ENCODE data around the gene MYH9.

MYH9 gene

DNA sequence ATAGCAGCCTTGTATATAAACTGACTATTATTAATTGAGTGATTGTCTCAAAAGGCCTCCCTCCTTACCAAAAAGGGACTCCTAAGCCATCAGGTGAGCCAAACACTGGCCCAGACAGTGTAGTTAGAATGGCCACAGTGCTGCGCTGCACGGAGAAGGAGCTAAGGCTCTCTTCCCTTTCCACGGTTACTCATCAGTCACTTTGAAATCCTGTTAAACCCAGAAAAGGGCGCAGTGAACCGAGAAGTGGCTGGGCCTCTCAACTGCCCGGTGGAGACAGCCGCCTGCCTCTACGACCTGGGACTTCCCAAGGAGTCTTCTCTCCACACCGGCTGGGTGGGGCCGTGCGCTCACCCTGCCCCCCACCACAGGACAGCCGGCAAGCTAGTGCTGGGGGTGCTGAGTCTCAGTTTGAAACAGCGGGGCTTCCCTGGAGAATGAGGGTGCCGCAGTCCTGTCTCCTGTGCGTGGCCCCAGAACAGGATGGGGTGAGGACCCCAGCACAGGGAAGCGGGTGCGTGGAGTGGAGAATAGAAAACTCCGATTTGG, 1.3 kb downstream of the MYH9 start:
- Histone ChIP-seq H3K9me3 (ENCODE audit: control insufficient read depth in 5 of 5, low read length in 5 of 5) (no peaks in the 10 kb centered on the region), H3K4me1 (ENCODE audit: control insufficient read depth in 5 of 5, insufficient read depth in 5 of 5, low read length in 5 of 5) (peaks cover 6 to 52% (median 40%) of the 10 kb centered on the region in 5 donors), H3K4me3 (ENCODE audit: low read depth in 1 of 5, low read length in 5 of 5) (peak overlapping the region; percentile 77 to 95 (median 89))

DNA sequence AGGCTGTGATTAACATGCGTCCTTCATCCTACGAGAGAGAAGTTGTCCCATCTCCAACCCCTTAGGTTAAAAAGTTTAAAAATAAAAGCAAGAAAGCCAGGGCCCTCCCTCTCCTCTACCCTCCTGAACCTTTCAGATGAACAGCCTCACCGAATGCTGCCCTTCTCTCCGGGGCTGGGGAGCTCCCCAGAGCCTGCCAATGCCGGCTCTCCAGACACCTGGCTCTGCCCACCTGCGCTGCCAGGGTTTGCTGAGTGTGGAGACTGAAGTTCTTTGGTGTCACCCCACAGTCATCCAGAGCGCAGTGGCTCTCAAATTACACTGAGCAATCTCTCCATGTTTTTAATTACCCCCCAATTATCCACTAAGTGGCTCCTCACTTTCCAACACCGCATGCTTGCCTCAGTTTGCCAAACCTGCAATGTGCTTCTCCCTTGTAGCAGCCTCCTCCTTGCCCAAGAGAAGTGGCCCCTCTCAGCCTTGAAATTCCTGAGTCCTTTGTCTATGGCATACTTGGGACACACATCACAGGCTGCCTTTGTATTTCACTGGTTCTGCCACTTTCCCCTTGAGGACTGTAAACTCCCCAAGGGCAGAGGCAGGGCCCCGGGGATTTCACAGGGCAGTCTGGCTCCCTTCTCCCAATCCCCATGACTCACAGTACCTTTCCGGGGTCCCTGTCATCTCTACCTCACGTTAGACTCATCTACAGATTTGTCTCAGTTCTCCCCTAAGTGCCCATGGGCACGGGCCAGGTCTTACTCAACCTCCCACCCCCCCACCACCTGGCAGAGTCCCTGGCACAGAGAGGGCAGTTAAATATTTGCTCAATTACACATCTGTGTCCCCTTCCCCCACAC, 2.0 kb downstream of the MYH9 start:
- Histone ChIP-seq H3K27me3 (ENCODE audit: control insufficient read depth in 5 of 5, insufficient read depth in 4 of 5, low read length in 5 of 5) (no peaks in the 10 kb centered on the region), H3K27ac (ENCODE audit: low read depth, low read length) (peak overlapping the region; percentile 97), H3K9me3 (ENCODE audit: control insufficient read depth in 5 of 5, low read length in 5 of 5) (no peaks in the 10 kb centered on the region), H3K4me3 (ENCODE audit: low read depth in 1 of 5, low read length in 5 of 5) (peak overlapping the region; percentile 77 to 95 (median 89)), H3K9ac (ENCODE audit: low read length in 5 of 5) (peak overlapping the region; percentile 86 to 94 (median 91)), H3K36me3 (ENCODE audit: control insufficient read depth in 5 of 5, insufficient read depth in 5 of 5, low read length in 5 of 5) (peaks cover 0 to 13% (median 9%) of the 10 kb centered on the region in 5 donors), H3K4me1 (ENCODE audit: control insufficient read depth in 5 of 5, insufficient read depth in 5 of 5, low read length in 5 of 5) (peaks cover 6 to 58% (median 40%) of the 10 kb centered on the region in 5 donors)

More for the DNA sequence above, 1.3 kb downstream of the MYH9 start:
- Histone ChIP-seq H3K27ac (ENCODE audit: low read depth, low read length) (peak overlapping the region; percentile 97), H3K27me3 (ENCODE audit: control insufficient read depth in 5 of 5, insufficient read depth in 4 of 5, low read length in 5 of 5) (no peaks in the 10 kb centered on the region), H3K9ac (ENCODE audit: low read length in 5 of 5) (peak overlapping the region; percentile 86 to 94 (median 91)), H3K36me3 (ENCODE audit: control insufficient read depth in 5 of 5, insufficient read depth in 5 of 5, low read length in 5 of 5) (peaks cover 0 to 12% (median 8%) of the 10 kb centered on the region in 5 donors)

DNA sequence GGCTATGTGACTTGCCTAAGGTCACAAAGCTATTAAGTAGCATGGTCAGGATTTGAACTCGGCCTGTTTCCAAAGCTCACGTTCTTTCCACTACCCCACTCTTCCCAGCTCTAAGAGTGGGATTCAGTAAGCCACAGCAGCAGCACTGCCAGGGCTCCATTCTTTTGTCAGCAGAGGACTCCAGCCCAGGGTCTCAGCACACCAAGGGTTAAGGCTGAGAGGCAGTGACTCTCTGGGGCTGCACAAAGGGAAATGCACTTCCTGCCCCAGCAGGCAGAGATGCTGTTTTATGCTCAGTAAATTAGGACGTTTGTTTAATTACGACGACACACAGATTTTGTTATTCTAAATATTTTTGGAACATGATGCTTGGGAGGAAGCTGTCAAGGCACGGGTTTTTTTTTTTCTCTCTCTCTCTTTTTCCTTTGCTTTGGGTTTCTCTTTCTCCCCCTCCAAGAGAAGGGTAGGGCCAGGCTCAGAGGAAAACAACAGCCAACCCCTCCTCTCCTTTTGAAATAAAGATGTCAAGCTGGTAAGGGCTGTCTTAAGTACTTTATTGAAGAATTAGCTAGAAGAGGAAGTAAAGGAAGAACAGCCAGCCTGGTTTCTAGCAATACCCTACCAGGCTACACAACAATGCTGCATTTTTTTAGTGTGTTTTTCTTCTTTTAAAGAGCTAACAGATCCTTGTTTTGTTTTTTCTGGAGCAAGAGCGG, 2.8 kb downstream of the MYH9 start:
- no peaks in the 10 kb centered on the region for H3K9me3 ChIP-seq (ENCODE audit: control insufficient read depth in 5 of 5, low read length in 5 of 5)
- H3K4me1 ChIP-seq (ENCODE audit: control insufficient read depth in 5 of 5, insufficient read depth in 5 of 5, low read length in 5 of 5): peaks cover 6 to 64% (median 42%) of the 10 kb centered on the region in 5 donors
- peak overlapping the region; percentile 97 for H3K27ac ChIP-seq (ENCODE audit: low read depth, low read length)
- peaks cover 0 to 13% (median 9%) of the 10 kb centered on the region in 5 donors for H3K36me3 ChIP-seq (ENCODE audit: control insufficient read depth in 5 of 5, insufficient read depth in 5 of 5, low read length in 5 of 5)
- H3K27me3 ChIP-seq (ENCODE audit: control insufficient read depth in 5 of 5, insufficient read depth in 4 of 5, low read length in 5 of 5): no peaks in the 10 kb centered on the region
- H3K4me3 ChIP-seq (ENCODE audit: low read depth in 1 of 5, low read length in 5 of 5): peak overlapping the region; percentile 77 to 95 (median 89)
- H3K9ac ChIP-seq (ENCODE audit: low read length in 5 of 5): peak overlapping the region; percentile 36 to 94 (median 91)

DNA sequence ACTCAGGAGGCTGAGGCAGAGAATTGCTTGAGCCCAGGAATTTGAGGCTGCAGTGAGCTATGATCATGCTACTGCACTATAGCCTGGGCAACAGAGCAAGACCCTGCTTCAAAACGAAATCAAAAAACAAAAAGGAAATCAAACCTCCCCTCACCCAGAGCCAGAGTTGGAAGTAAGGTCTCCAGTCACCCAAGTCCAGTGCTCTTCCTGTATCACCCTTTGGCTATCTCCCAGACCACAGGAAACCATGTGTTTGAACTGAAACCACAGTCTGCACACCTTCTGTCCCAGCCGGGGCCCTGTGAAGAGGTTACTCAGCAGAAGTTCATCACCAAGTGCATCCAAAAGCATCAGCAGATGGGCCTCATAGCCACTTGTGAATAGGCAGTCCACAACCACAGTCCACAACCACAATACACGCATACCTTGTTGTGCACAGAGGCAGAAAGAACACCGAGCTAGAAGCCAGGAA, 4.6 kb downstream of the MYH9 start:
- H3K27me3 ChIP-seq (ENCODE audit: control insufficient read depth in 5 of 5, insufficient read depth in 4 of 5, low read length in 5 of 5): no peaks in the 10 kb centered on the region
- H3K9me3 ChIP-seq (ENCODE audit: control insufficient read depth in 5 of 5, low read length in 5 of 5): no peaks in the 10 kb centered on the region
- peaks cover 6 to 72% (median 42%) of the 10 kb centered on the region in 5 donors for H3K4me1 ChIP-seq (ENCODE audit: control insufficient read depth in 5 of 5, insufficient read depth in 5 of 5, low read length in 5 of 5)
- no peak overlapping the region for H3K9ac ChIP-seq (ENCODE audit: low read length in 5 of 5)
- H3K27ac ChIP-seq (ENCODE audit: low read depth, low read length): peak overlapping the region; percentile 11
- H3K36me3 ChIP-seq (ENCODE audit: control insufficient read depth in 5 of 5, insufficient read depth in 5 of 5, low read length in 5 of 5): peaks cover 0 to 19% (median 9%) of the 10 kb centered on the region in 5 donors
- H3K4me3 ChIP-seq (ENCODE audit: low read depth in 1 of 5, low read length in 5 of 5): peak overlapping the region in 2 of 5 donors; percentile 2 to 10

DNA sequence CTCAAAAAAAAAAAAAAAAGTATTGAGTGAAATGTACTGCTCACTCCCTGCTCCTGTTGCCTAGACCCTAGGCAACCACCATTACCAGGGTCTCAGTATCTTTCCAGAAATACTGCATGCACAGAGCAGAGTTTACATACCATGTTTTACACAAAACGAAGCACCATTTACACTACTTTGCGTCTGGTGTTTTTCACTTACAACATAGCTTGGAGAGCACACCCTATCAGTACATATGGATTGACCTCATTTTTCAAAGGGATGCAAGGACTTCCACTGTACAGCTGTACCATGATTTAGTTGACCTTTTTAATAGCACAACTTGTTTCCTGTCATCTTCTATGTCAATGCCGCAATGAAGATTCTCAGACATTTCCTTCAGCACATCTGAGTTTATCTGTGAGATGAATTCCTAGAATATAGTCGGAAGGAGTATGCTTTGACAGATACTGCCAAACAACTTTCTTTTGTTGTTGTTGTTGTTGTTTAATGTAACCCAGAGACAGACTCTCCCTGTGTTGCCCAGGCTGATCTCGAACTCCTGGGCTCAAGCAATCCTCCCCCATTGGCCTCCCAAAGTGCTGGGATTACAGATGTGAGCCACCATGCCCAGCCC, 6.1 kb downstream of the MYH9 start:
- H3K27me3 ChIP-seq (ENCODE audit: control insufficient read depth in 5 of 5, insufficient read depth in 4 of 5, low read length in 5 of 5): no peaks in the 10 kb centered on the region
- no peak overlapping the region for H3K9ac ChIP-seq (ENCODE audit: low read length in 5 of 5)
- H3K4me1 ChIP-seq (ENCODE audit: control insufficient read depth in 5 of 5, insufficient read depth in 5 of 5, low read length in 5 of 5): peaks cover 6 to 85% (median 37%) of the 10 kb centered on the region in 5 donors
- no peaks in the 10 kb centered on the region for H3K9me3 ChIP-seq (ENCODE audit: control insufficient read depth in 5 of 5, low read length in 5 of 5)
- H3K36me3 ChIP-seq (ENCODE audit: control insufficient read depth in 5 of 5, insufficient read depth in 5 of 5, low read length in 5 of 5): peaks cover 0 to 19% (median 9%) of the 10 kb centered on the region in 5 donors
- no peak overlapping the region for H3K27ac ChIP-seq (ENCODE audit: low read depth, low read length)
- H3K4me3 ChIP-seq (ENCODE audit: low read depth in 1 of 5, low read length in 5 of 5): no peak overlapping the region

DNA sequence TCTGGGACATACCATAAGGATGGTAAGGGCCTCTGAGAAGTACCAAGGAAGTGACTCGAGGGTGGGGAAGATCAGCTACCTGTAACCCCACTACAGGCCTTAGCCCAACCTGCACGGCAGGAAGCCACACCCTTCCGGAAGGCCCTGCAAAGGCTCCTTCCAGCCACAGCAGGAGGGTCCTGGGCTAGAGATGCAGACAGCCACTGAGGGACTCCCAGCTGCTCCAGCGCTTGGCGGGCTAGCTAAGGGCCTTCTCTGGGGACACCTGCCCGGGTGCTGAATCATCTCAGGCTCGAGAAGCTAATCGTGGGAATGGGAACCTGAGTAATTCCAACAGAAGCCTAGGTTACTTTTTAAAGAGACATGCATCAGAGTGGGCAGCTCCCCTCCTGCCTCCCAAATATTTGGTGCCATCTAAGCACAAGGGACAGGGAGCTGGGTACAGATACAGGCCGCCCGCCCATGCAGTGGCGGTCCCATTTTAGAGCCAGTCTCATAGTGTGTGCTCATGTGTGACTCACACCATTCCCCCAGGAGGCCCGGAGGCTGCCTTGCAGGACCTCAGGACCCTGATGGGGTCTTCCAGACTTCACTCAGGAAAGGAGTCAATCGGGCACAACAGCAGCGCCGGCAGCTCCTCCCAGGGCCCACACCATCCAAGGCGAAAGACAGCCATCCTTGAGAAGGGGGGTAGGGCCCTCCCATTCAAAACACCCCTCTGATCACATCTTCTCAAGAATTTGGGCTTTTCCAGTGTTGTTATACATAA, 8.0 kb downstream of the MYH9 start:
- Histone ChIP-seq H3K27me3 (ENCODE audit: control insufficient read depth in 5 of 5, insufficient read depth in 4 of 5, low read length in 5 of 5) (no peaks in the 10 kb centered on the region), H3K4me1 (ENCODE audit: control insufficient read depth in 5 of 5, insufficient read depth in 5 of 5, low read length in 5 of 5) (peaks cover 11 to 86% (median 32%) of the 10 kb centered on the region in 5 donors), H3K9ac (ENCODE audit: low read length in 5 of 5) (peak overlapping the region in 1 of 5 donors; percentile 31), H3K27ac (ENCODE audit: low read depth, low read length) (peak overlapping the region; percentile 65), H3K4me3 (ENCODE audit: low read depth in 1 of 5, low read length in 5 of 5) (peak overlapping the region in 3 of 5 donors; percentile 1 to 30 (median 6)), H3K36me3 (ENCODE audit: control insufficient read depth in 5 of 5, insufficient read depth in 5 of 5, low read length in 5 of 5) (peaks cover 0 to 19% (median 17%) of the 10 kb centered on the region in 5 donors), H3K9me3 (ENCODE audit: control insufficient read depth in 5 of 5, low read length in 5 of 5) (no peaks in the 10 kb centered on the region)

DNA sequence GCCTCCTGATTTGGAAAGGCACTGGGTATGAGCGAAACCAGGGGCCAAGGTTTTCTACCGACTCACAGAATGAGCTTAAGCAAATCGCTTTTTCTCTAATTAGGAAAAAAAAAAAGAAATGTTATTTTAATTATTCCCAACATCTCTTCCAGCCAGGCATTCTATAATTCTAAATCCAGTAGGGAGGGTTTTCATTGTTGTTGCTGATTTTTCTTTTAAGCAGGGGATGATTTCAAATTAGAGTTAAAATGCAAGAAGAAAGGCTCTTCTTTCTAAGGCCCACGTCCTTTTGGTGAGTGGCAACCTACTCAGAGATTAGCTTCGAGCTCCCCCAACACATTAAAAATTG, 8.9 kb downstream of the MYH9 start:
- Histone ChIP-seq H3K27ac (ENCODE audit: low read depth, low read length) (peak overlapping the region; percentile 70), H3K36me3 (ENCODE audit: control insufficient read depth in 5 of 5, insufficient read depth in 5 of 5, low read length in 5 of 5) (peaks cover 0 to 19% (median 15%) of the 10 kb centered on the region in 5 donors), H3K4me1 (ENCODE audit: control insufficient read depth in 5 of 5, insufficient read depth in 5 of 5, low read length in 5 of 5) (peaks cover 12 to 87% (median 36%) of the 10 kb centered on the region in 5 donors), H3K4me3 (ENCODE audit: low read depth in 1 of 5, low read length in 5 of 5) (no peak overlapping the region), H3K27me3 (ENCODE audit: control insufficient read depth in 5 of 5, insufficient read depth in 4 of 5, low read length in 5 of 5) (no peaks in the 10 kb centered on the region), H3K9me3 (ENCODE audit: control insufficient read depth in 5 of 5, low read length in 5 of 5) (no peaks in the 10 kb centered on the region), H3K9ac (ENCODE audit: low read length in 5 of 5) (peak overlapping the region in 1 of 5 donors; percentile 33)

DNA sequence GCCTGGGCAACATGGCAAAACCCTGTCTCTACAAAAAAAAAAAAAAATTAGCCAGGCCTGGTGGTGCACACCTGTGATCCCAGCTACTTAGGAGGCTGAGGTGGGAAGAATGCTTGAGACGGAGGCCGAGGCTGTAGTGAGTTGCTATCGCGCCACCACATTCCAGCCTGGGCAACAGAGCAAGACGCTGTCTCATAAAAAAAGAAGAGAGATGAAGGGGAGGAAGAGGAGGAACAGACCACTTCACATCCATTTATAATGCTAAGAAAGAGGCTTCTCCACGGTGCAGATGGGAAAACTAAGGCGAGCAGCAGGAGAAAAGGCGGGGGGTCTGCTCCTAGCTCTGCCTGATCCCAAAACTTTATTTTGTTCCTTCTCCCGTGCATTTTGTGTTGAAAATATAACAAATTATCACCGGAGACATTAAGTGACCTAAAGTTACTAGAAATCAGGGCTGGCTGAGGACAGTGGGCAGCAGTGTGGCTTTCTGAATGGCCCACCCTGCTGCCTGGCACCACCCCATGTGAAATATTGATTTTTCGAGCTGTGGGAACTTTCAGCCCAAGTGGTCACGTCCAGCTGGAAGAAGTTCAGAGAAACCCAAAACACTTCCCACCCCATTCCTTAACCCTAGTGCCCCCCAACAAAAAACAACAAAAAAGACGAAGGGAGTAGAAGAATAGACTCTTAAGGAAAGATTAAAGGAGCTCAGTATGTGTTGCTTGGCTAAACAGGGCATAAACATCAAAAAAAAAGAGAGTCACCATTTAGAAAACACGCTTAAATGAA, 9.5 kb downstream of the MYH9 start:
- H3K36me3 ChIP-seq (ENCODE audit: control insufficient read depth in 5 of 5, insufficient read depth in 5 of 5, low read length in 5 of 5): peaks cover 0 to 18% (median 14%) of the 10 kb centered on the region in 5 donors
- H3K4me3 ChIP-seq (ENCODE audit: low read depth in 1 of 5, low read length in 5 of 5): no peak overlapping the region
- peak overlapping the region; percentile 70 for H3K27ac ChIP-seq (ENCODE audit: low read depth, low read length)
- H3K27me3 ChIP-seq (ENCODE audit: control insufficient read depth in 5 of 5, insufficient read depth in 4 of 5, low read length in 5 of 5): no peaks in the 10 kb centered on the region
- H3K9me3 ChIP-seq (ENCODE audit: control insufficient read depth in 5 of 5, low read length in 5 of 5): no peaks in the 10 kb centered on the region
- H3K4me1 ChIP-seq (ENCODE audit: control insufficient read depth in 5 of 5, insufficient read depth in 5 of 5, low read length in 5 of 5): peaks cover 14 to 88% (median 40%) of the 10 kb centered on the region in 5 donors
- peak overlapping the region in 1 of 5 donors; percentile 33 for H3K9ac ChIP-seq (ENCODE audit: low read length in 5 of 5)

Measured in subcutaneous abdominal adipose tissue (tissue), 5 donors.